H1 (cell line): ENCODE measurements around the gene ASPHD2. TPM values are rescaled to one million over a fixed set of nuclear protein-coding genes. Genes with fewer than 3 reads are reported as not detected.

Experiments used
- CTCF ChIA-PET: fragments of 300-600 bp; sonication (Branson Sonifier 250); formaldehyde crosslinking; loops from one replicate; lab custom pipeline; 2021; ENCODE audit not compliant: partially characterized antibody; lab: Charles Lee
- POLR2A ChIA-PET: fragments of 300-600 bp; sonication (Branson Sonifier 250); formaldehyde crosslinking; loops from one replicate; lab custom pipeline; 2021; ENCODE audit warnings: inconsistent platforms; ENCODE audit not compliant: partially characterized antibody; lab: Charles Lee
- DNase-seq, 2 experiments: peaks; one replicate each; pipeline versions ENCODE4 v3.0.0 to v3.0.0-alpha.2; 2010 to 2022; ENCODE audit warnings: low spot score in 2 of 2, low read depth in 1 of 2, mixed read lengths in 1 of 2
- FAIRE-seq: peaks from 2 replicates; lab custom pipeline; 2011; peaks lifted over from hg19 to GRCh38; lab: Jason Lieb, UNC
- H2AFZ ChIP-seq: 2 replicates; pipeline ENCODE4 v1.8.1; 2012; ENCODE audit warnings: low read length, inconsistent platforms
- H2AK5ac ChIP-seq: 2 replicates; pipeline ENCODE4 v1.6.1; 2013; ENCODE audit warnings: low read depth, low read length
- H2BK120ac ChIP-seq: replicated peaks from 2 replicates; pipeline ENCODE3; 2013; ENCODE audit warnings: low read depth, low read length, inconsistent platforms
- H2BK12ac ChIP-seq: 2 replicates; pipeline ENCODE4 v1.6.1; 2013; ENCODE audit warnings: low read depth, low read length
- H2BK15ac ChIP-seq: 2 replicates; pipeline ENCODE4 v1.6.1; 2013; ENCODE audit warnings: low read length
- H2BK20ac ChIP-seq: 2 replicates; pipeline ENCODE4 v1.6.1; 2013; ENCODE audit warnings: low read length
- H2BK5ac ChIP-seq: 2 replicates; pipeline ENCODE4 v1.6.1; 2013; ENCODE audit warnings: low read depth, low read length
- H3K14ac ChIP-seq: 2 replicates; pipeline ENCODE4 v1.6.1; 2013; ENCODE audit warnings: inconsistent platforms; ENCODE audit not compliant: insufficient read length
- H3K18ac ChIP-seq: 2 replicates; pipeline ENCODE4 v1.6.1; 2013; ENCODE audit warnings: low read length; ENCODE audit errors: extremely low read depth
- H3K23ac ChIP-seq: 2 replicates; pipeline ENCODE4 v1.6.1; 2013; ENCODE audit warnings: inconsistent platforms; ENCODE audit not compliant: insufficient read length
- H3K23me2 ChIP-seq: 2 replicates; pipeline ENCODE4 v1.6.1; 2013; ENCODE audit warnings: low read depth, low read length
- H3K27ac ChIP-seq: 2 replicates; pipeline ENCODE4 v1.6.1; 2011; ENCODE audit warnings: low read depth, low read length, inconsistent platforms
- H3K27me3 ChIP-seq, 4 experiments: replicated peaks in 1 of 4; 1 replicate in 1 of 4; 2 replicates in 3 of 4; pipeline versions ENCODE4 v1.6.1 to v1.8.1; 2011 to 2013; ENCODE audit warnings: low read length in 3 of 4, mild to moderate bottlenecking in 3 of 4, inconsistent platforms in 2 of 4, mixed read lengths in 2 of 4, moderate library complexity in 1 of 4; ENCODE audit not compliant: control insufficient read depth in 3 of 4, insufficient read depth in 3 of 4; ENCODE audit errors: extremely low read depth in 1 of 4
- H3K36me3 ChIP-seq, 4 experiments: 2 replicates each; pipeline versions ENCODE4 v1.6.1 to v1.8.1; 2011 to 2013; ENCODE audit warnings: mild to moderate bottlenecking in 4 of 4, low read length in 3 of 4, moderate library complexity in 2 of 4, control low read depth in 1 of 4, inconsistent platforms in 1 of 4; ENCODE audit not compliant: insufficient read depth in 4 of 4, control insufficient read depth in 2 of 4
- H3K4ac ChIP-seq: replicated peaks from 2 replicates; pipeline ENCODE3; 2013; ENCODE audit warnings: low read length, low read depth, mixed read lengths, inconsistent platforms; ENCODE audit not compliant: insufficient read length
- H3K4me1 ChIP-seq, 4 experiments: replicated peaks in 1 of 4; 1 replicate in 1 of 4; 2 replicates in 3 of 4; pipeline versions ENCODE4 v1.6.1 to v1.8.1; 2011 to 2013; ENCODE audit warnings: low read length in 3 of 4, inconsistent platforms in 2 of 4, mixed read lengths in 1 of 4; ENCODE audit not compliant: insufficient read depth in 4 of 4, control insufficient read depth in 3 of 4
- H3K4me2 ChIP-seq, 2 experiments: 2 replicates each; pipeline versions ENCODE4 v1.6.1 to v1.8.1; 2011 to 2013; ENCODE audit warnings: low read depth in 2 of 2, low read length in 2 of 2, control low read depth in 1 of 2, inconsistent platforms in 1 of 2, mild to moderate bottlenecking in 1 of 2; ENCODE audit not compliant: insufficient read depth in 1 of 2
- H3K4me3 ChIP-seq, 4 experiments: fragments of 200-600, 300-600 bp in 1 of 4; sonication (generic), shearing (Covaris generic), sonication (Bioruptor Twin) in 1 of 4; 2 replicates each; pipeline versions ENCODE4 v1.5.1 to v1.8.1; 2011 to 2016; ENCODE audit warnings: low read length in 4 of 4, low read depth in 3 of 4, control low read depth in 2 of 4, inconsistent platforms in 2 of 4, mild to moderate bottlenecking in 2 of 4, mixed read lengths in 1 of 4, moderate library complexity in 1 of 4; ENCODE audit not compliant: insufficient read depth in 2 of 4; ENCODE audit errors: extremely low read depth in 1 of 4
- H3K56ac ChIP-seq: replicated peaks from 2 replicates; pipeline ENCODE3; 2013; ENCODE audit warnings: low read depth, mild to moderate bottlenecking, mixed read lengths, low read length, inconsistent platforms; ENCODE audit not compliant: insufficient read length
- H3K79me1 ChIP-seq: 2 replicates; pipeline ENCODE4 v1.6.1; 2013; ENCODE audit warnings: low read depth, low read length, control low read depth
- H3K79me2 ChIP-seq, 2 experiments: 2 replicates each; pipeline versions ENCODE4 v1.6.1 to v1.8.1; 2012 to 2013; ENCODE audit warnings: low read length in 2 of 2, mild to moderate bottlenecking in 2 of 2, inconsistent platforms in 1 of 2; ENCODE audit not compliant: insufficient read depth in 2 of 2, control insufficient read depth in 1 of 2
- H3K9ac ChIP-seq, 4 experiments: replicated peaks in 1 of 4; 1 replicate in 1 of 4; 2 replicates in 3 of 4; pipeline versions ENCODE4 v1.6.1 to v1.8.1; 2011 to 2013; ENCODE audit warnings: low read depth in 3 of 4, low read length in 3 of 4, control low read depth in 2 of 4, mild to moderate bottlenecking in 2 of 4, moderate library complexity in 2 of 4, inconsistent platforms in 1 of 4; ENCODE audit errors: extremely low read depth in 1 of 4
- H3K9me3 ChIP-seq, 2 experiments: 2 replicates each; pipeline versions ENCODE4 v1.6.1 to v1.8.1; 2012 to 2013; ENCODE audit warnings: mild to moderate bottlenecking in 2 of 2, moderate library complexity in 2 of 2, control low read depth in 1 of 2, inconsistent platforms in 1 of 2, low read depth in 1 of 2, low read length in 1 of 2, mixed read lengths in 1 of 2; ENCODE audit not compliant: insufficient read depth in 2 of 2
- H4K20me1 ChIP-seq, 2 experiments: replicated peaks in 1 of 2; 2 replicates each; pipeline versions ENCODE3 to v1.8.1; 2011 to 2013; ENCODE audit warnings: inconsistent platforms in 2 of 2, low read length in 2 of 2, mild to moderate bottlenecking in 1 of 2; ENCODE audit not compliant: insufficient read depth in 2 of 2, control insufficient read depth in 1 of 2
- H4K5ac ChIP-seq: 2 replicates; pipeline ENCODE4 v1.6.1; 2013; ENCODE audit warnings: low read length, low read depth, mixed read lengths, inconsistent platforms; ENCODE audit not compliant: insufficient read length
- H4K8ac ChIP-seq: 2 replicates; pipeline ENCODE4 v1.8.0; 2013; ENCODE audit warnings: mild to moderate bottlenecking, moderate library complexity, low read length, inconsistent platforms; ENCODE audit not compliant: insufficient read depth; ENCODE audit errors: extremely low read depth
- H4K91ac ChIP-seq: replicated peaks from 2 replicates; pipeline ENCODE3; 2013; ENCODE audit warnings: low read length, mixed read lengths, inconsistent platforms; ENCODE audit not compliant: insufficient read length
- CBX8 ChIP-seq: fragments of 300-800, 300-1000 bp; sonication (generic); IDR thresholded peaks from 2 replicates; pipeline ENCODE4 v1.7.1; 2016; ENCODE audit warnings: low read depth, low read length, borderline replicate concordance
- EP300 ChIP-seq, 2 experiments: IDR thresholded peaks; 1 replicate in 1 of 2; 2 replicates in 1 of 2; pipeline ENCODE4 v1.6.1; 2011 to 2012; ENCODE audit warnings: low read depth in 2 of 2, low read length in 2 of 2, mild to moderate bottlenecking in 2 of 2, borderline replicate concordance in 1 of 2, inconsistent platforms in 1 of 2, moderate library complexity in 1 of 2
- EZH2 ChIP-seq: fragments of 200-600 bp; sonication (generic); IDR thresholded peaks from 2 replicates; pipeline ENCODE4 v1.7.1; 2012; ENCODE audit warnings: low read depth, mild to moderate bottlenecking, moderate library complexity, low read length, inconsistent platforms; ENCODE audit not compliant: severe bottlenecking
- FOSL1 ChIP-seq: IDR thresholded peaks from 2 replicates; pipeline ENCODE4 v1.6.1; 2011; ENCODE audit warnings: mild to moderate bottlenecking, low read depth, low read length, moderate library complexity; ENCODE audit not compliant: insufficient read depth
- NRF1 ChIP-seq: IDR thresholded peaks from 2 replicates; pipeline ENCODE4 v1.6.1; 2011; ENCODE audit warnings: mild to moderate bottlenecking, low read depth, low read length, improper control_type of control experiment
- POLR2AphosphoS5 ChIP-seq: IDR thresholded peaks from 2 replicates; pipeline ENCODE4 v1.6.1; 2011; ENCODE audit warnings: low read depth, low read length
- SP2 ChIP-seq: IDR thresholded peaks from 2 replicates; pipeline ENCODE4 v1.6.1; 2012; ENCODE audit warnings: mild to moderate bottlenecking, low read length, inconsistent platforms
- SRF ChIP-seq: IDR thresholded peaks from 2 replicates; pipeline ENCODE4 v1.6.1; 2011; ENCODE audit warnings: mild to moderate bottlenecking, low read depth, low read length, moderate library complexity
- TCF12 ChIP-seq: IDR thresholded peaks from 2 replicates; pipeline ENCODE4 v1.6.1; 2011; ENCODE audit warnings: low read depth, mild to moderate bottlenecking, low read length
- TEAD4 ChIP-seq: IDR thresholded peaks from 2 replicates; pipeline ENCODE4 v1.6.1; 2012; ENCODE audit warnings: low read depth, low read length, inconsistent platforms, mixed read lengths
- WGBS, 2 experiments: shearing (Covaris generic) in 1 of 2; methylation state at CpG; one replicate each; pipeline versions ENCODE4 v1.1.6 to v1.1.7; 2013 to 2015; ENCODE audit warnings: low lambda C conversion rate in 2 of 2, mixed read lengths in 2 of 2, inconsistent platforms in 1 of 2, low coverage in 1 of 2, missing lambda C conversion rate in 1 of 2; ENCODE audit not compliant: insufficient replicate concordance in 2 of 2, insufficient coverage in 1 of 2, insufficient read length in 1 of 2; ENCODE audit errors: extremely low coverage in 1 of 2, missing lambda C conversion rate in 1 of 2; 5-methylcytosine and 5-hydroxymethylcytosine counted together
- polyA plus RNA-seq, 7 experiments: library from polyadenylated mRNA; depleted of rRNA in 3 of 7; stranded (reverse) in 5 of 7; unstranded in 2 of 7; fragments of >200 nt in 5 of 7; fragments of 200-250 nt in 2 of 7; gene quantifications; 1 replicate in 5 of 7; 2 replicates in 1 of 7; 4 replicates in 1 of 7; pipeline versions ENCODE4 v1.2.1 to v1.2.3, GENCODE V29; 2011 to 2013; ENCODE audit warnings: missing spikeins in 2 of 7, mixed read lengths in 2 of 7
- total RNA-seq: library from RNA; stranded (reverse); fragmentation: NEBNext Ultra II Directional; extraction: Animal tissue kit (Norgen Biotek cat#: 25700); gene quantifications from 2 replicates; pipeline ENCODE4 v1.2.1, GENCODE V29; 2021

ASPHD2 gene
- total and polyA plus RNA-seq, 2 of the 8 experiments (the other 6 are each of a cell fraction or from before 2014, with no cell fraction given), result 7.2 to 11.0 TPM

GRCh38 chr22:26483439-26484359 is 54.6 kb downstream of the ASPHD2 start, which contains the start of the genes HPS4 and SRRD:
Gene HPS4 (minus strand): TSS chr22:26483783. CDS start chr22:26481762, 2,021 bp downstream.
Gene SRRD (plus strand): TSS chr22:26483877. CDS start chr22:26483891, 14 bp downstream.
- no peak within 1 kb of the TSS for H2BK20ac ChIP-seq
- H4K91ac ChIP-seq, result peak within 1 kb of the TSS; percentile 71
- peak within 1 kb of the TSS; percentile 76 for H3K27ac ChIP-seq
- no peak within 1 kb of the TSS for H2AK5ac ChIP-seq
- H3K4me1 ChIP-seq, result peaks cover 0 to 14% (median 6%) of the 10 kb centered on the region in 4 experiments; a peak in 5 of 7 replicates
- H3K9ac ChIP-seq, result peak within 1 kb of the TSS; percentile 86 to 90 (median 88)
- H3K23ac ChIP-seq, result no peak within 1 kb of the TSS
- peaks cover 11% of the 10 kb centered on the region for H3K23me2 ChIP-seq
- peak within 1 kb of the TSS; percentile 85 for H4K5ac ChIP-seq
- H3K79me2 ChIP-seq, result peaks cover 12 to 62% of the 10 kb centered on the region in 2 experiments
- peak within 1 kb of the TSS; percentile 33 for H2AFZ ChIP-seq
- H3K4ac ChIP-seq, result no peak within 1 kb of the TSS
- H4K8ac ChIP-seq, result peak within 1 kb of the TSS; percentile 99
- FAIRE-seq, result no peak
- peaks cover 6% of the 10 kb centered on the region; the same call in 1 of the 2 replicates for H3K79me1 ChIP-seq
- no peak within 1 kb of the TSS for H2BK15ac ChIP-seq
- peak; percentile 62 to 96 for DNase-seq
- H2BK12ac ChIP-seq, result no peak within 1 kb of the TSS
- ChIA-PET POLR2A (interaction anchor here (0.6 to 3.3 kb wide), 27 partner anchors 8 to 189 kb away, joined by 3 to 27 read pairs (median 4); partner anchors contain the start of gene TFIP11), CTCF (interaction anchor here (0.6 to 1.5 kb wide), 9 partner anchors 18 to 192 kb away, joined by 3 to 6 read pairs (median 4); no protein-coding TSS in a partner anchor)
- peak within 1 kb of the TSS; percentile 41 for H2BK5ac ChIP-seq
- H3K14ac ChIP-seq, result no peak within 1 kb of the TSS
- no peak within 1 kb of the TSS for H2BK120ac ChIP-seq
- H4K20me1 ChIP-seq, result peaks cover 0 to 2% of the 10 kb centered on the region in 2 experiments
- peak within 1 kb of the TSS; percentile 78 for H3K56ac ChIP-seq
- H3K4me3 ChIP-seq, result peak within 1 kb of the TSS; percentile 77 to 99 (median 90)
- peak within 1 kb of the TSS; percentile 87 to 96 for H3K4me2 ChIP-seq
- no peaks in the 10 kb centered on the region for H3K9me3 ChIP-seq
- no peaks in the 10 kb centered on the region; a peak in 1 of 7 replicates for H3K27me3 ChIP-seq
- peak within 1 kb of the TSS; percentile 13; the same call in 1 of the 2 replicates for H3K18ac ChIP-seq
- H3K36me3 ChIP-seq, result peaks cover 7 to 11% (median 11%) of the 10 kb centered on the region in 4 experiments
- 3% methylated on average over 69 of the region's 85 CpGs; no CpG with 5 or more reads in 1 of the 2 experiments for WGBS, 2 experiments
- TF ChIP-seq FOSL1 (0 out of 2 replicates have a peak, but pooled peaks have one; percentile 5), TCF12 (no peak), NRF1 (no peak), CBX8 (no peak), TEAD4 (peak; percentile 66; the same call in 1 of the 2 replicates), EP300 (IDR thresholded peaks at IDR 0.05; ENCODE audit: borderline replicate concordance in 1 of 2, low read depth in 2 of 2, low read length in 2 of 2) (peak in 1 of 2 experiments; percentile 85; a peak in 2 of 3 replicates), SRF (peak; percentile 91), EZH2 (no peak), POLR2AphosphoS5 (peak; percentile 94), SP2 (no peak)
